GM12801 (cell line): ENCODE measurements around the gene KRT86.

Source experiments
- TF ChIP-seq, protein P1 (sequence below): IDR thresholded peaks from one replicate; pipeline ENCODE4 v1.5.1; 2011; ENCODE audit warnings: control low read depth; ENCODE audit not compliant: insufficient read length; ENCODE audit errors: extremely low read depth

The KRT86 gene

DNA sequence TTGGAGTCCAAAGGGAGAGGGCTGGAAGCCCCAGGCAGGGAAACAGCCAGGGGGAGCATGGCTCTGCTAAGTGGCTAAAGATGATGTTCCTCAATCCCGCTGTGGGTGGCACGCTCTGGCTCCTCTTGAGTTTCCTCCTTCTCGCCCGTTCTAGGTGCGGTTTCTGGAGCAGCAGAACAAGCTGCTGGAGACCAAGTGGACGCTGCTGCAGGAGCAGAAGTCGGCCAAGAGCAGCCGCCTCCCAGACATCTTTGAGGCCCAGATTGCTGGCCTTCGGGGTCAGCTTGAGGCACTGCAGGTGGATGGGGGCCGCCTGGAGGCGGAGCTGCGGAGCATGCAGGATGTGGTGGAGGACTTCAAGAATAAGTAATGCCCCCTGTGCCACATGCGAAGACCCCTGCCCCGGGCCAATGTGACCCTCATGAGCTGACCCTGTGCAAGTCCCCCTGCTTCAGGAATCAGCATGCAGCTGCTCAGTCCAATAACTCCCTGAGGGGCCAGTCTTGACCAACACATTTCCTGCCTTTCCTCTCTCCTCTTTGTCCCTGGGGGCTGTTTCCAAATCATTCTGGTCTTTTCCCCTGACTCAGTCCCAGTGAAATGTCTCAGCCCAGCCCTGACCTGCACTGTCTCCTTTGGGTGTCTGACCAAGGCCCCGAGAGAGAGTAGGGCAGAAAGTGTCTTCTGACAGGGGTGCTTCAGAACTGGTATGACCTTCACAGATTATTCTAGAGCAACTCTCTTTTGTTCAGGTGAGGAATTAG is 39.3 kb upstream of the KRT86 start:
- TF ChIP-seq, protein P1, sequence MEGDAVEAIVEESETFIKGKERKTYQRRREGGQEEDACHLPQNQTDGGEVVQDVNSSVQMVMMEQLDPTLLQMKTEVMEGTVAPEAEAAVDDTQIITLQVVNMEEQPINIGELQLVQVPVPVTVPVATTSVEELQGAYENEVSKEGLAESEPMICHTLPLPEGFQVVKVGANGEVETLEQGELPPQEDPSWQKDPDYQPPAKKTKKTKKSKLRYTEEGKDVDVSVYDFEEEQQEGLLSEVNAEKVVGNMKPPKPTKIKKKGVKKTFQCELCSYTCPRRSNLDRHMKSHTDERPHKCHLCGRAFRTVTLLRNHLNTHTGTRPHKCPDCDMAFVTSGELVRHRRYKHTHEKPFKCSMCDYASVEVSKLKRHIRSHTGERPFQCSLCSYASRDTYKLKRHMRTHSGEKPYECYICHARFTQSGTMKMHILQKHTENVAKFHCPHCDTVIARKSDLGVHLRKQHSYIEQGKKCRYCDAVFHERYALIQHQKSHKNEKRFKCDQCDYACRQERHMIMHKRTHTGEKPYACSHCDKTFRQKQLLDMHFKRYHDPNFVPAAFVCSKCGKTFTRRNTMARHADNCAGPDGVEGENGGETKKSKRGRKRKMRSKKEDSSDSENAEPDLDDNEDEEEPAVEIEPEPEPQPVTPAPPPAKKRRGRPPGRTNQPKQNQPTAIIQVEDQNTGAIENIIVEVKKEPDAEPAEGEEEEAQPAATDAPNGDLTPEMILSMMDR: no peak

DNA sequence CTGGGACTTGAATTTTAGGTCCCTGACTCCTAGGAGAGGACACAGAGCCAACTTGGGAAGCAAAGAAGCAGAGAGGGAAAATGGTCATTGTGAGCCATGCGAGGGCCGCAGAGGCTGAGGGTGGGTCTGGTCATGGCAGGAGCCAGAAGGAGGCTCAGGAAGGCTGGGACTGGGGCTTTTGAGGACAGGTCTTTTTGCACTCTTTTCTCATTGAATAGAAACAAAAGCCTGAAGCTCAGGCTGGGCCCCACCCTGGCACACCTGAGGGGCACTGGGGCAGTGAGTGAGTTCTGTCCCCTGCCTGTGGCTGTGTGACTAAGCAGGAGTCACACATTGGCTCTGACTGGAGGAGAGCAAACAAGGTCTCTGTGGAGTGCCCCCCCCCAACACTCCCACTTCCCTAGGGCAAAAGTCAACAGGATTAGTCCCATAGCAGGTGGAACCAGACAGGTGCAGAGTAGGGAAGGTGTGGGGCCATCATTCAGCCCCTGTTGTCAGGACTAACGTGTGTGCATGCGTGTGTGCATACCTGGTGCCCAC is 38.6 kb upstream of the KRT86 start:
- TF ChIP-seq, protein P1: no peak

DNA sequence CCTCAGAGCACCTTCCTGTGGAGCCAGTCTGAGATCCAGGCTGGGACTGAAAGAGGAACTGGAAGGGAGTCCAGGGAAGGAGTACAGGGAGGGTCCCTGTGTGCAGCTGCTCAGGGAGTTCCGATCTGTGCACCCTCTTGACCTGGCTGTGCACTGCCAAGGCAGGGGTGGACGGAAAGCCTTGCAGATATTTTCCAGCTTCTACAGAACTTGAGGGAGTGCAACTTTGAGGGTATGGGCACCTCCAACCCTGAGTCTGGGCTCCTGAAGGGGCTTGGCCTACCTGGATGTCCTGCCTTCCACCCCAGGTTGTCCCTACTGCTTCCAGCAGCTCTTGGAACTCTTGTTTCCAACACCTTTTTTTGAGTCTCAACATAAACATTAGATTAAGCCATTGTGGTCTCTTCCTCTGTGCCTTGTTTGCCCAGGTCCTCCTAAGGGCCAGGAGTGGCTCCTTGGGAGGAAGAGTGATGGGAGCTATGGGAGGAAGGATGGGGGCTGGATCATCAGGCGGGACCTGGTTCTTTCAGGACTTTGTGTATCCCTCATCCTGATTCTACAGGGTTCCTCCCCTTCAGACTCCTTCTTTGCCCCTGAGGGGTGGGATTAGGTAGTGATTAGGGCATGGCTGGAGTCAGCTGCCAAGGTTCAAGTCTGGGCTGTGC is 37.9 kb upstream of the KRT86 start:
- TF ChIP-seq, protein P1: no peak

DNA sequence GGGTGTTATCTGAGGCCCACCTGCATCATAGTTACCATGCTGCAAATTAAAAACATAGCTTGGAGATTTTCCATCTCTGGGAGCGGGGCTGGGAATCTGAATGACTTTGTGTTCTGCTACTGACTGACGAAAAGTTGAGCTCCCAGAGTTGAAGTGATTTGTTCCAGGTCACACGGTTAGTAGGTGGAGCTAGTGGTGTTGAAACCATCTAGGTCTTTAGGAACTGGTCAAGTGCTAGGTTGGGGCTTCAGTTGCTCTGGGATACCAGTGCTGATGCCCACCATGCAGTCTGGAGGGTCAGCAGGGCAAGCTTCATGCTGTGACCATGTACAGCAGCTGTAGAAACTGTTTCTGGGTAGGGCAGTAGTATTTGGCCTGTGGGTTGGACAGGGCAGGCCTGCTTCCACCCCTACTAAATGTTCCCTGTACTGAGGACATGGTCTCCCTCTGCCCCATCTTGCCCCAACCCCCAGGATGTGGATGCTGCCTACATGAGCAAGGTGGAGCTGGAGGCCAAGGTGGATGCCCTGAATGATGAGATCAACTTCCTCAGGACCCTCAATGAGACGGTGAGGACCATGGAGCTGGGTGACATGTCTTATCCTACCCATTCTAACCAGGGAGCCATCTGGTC is 36.1 kb upstream of the KRT86 start:
- TF ChIP-seq, protein P1: no peak

- TF ChIP-seq, protein P1: no peak
Measured at GRCh38 chr12:52238916-52239646, 35.4 kb upstream of the KRT86 start.

- TF ChIP-seq, protein P1: no peak
Measured at GRCh38 chr12:52239767-52240166, 34.7 kb upstream of the KRT86 start.
